HepG2 (cell line): Measurements from ENCODE around the gene CPT1B. TPM values are rescaled to one million over a fixed set of nuclear protein-coding genes. Genes with fewer than 3 reads are reported as not detected.
A peak's percentile ranks its signal among the peaks of the same experiment; 100 is the strongest.

Experiments
- ATAC-seq: fragments of 200-7000 bp; cut with Tn5 transposase; 3 replicates; pipeline ENCODE4 v1.9.1; 2020; ENCODE audit warnings: mild to moderate bottlenecking, moderate library complexity
- BruUV-seq: library from RNA; stranded (reverse); fragments of 400-500 nt; replicated peaks from 2 replicates; lab custom pipeline; 2021; lab: Mats Ljungman, UMichigan
- CTCF ChIA-PET: fragments of 300-600 bp; formaldehyde crosslinking; extraction: SDS; loops from one replicate; lab custom pipeline; 2021; ENCODE audit warnings: low total read pairs, inconsistent platforms, low intra/inter-chr PET ratio; lab: Yijun Ruan, JAX
- POLR2A ChIA-PET: fragments of 350-600 bp; sonication (Branson Sonifier 250); formaldehyde crosslinking; loops from one replicate; lab custom pipeline; 2020; ENCODE audit warnings: antibody characterized with exemption, inconsistent platforms; lab: Yijun Ruan, JAX
- DNase-seq: peaks from one replicate; pipeline ENCODE4 v3.0.0-alpha.2; 2015; ENCODE audit warnings: low spot score
- FAIRE-seq: peaks from 3 replicates; lab custom pipeline; 2011; peaks lifted over from hg19 to GRCh38; lab: Jason Lieb, UNC
- H2AFZ ChIP-seq: one replicate; pipeline ENCODE4 v1.6.1; 2011; ENCODE audit warnings: low read length, inconsistent platforms
- H3K27ac ChIP-seq: fragments of 300-600 bp; 3 replicates; pipeline ENCODE4 v1.8.0; 2011; ENCODE audit warnings: mixed run types, mild to moderate bottlenecking, mixed read lengths, low read length, inconsistent platforms; ENCODE audit not compliant: insufficient read depth; ENCODE audit errors: extremely low read length
- H3K27me3 ChIP-seq, 2 experiments: fragments of 200-600 bp in 1 of 2; 2 replicates in 1 of 2; 3 replicates in 1 of 2; pipeline versions ENCODE4 v1.6.0 to v1.8.0; 2011; ENCODE audit warnings: low read length in 2 of 2, mild to moderate bottlenecking in 2 of 2, moderate library complexity in 2 of 2, inconsistent platforms in 1 of 2; ENCODE audit not compliant: insufficient read depth in 2 of 2, control insufficient read depth in 1 of 2
- H3K36me3 ChIP-seq, 2 experiments: fragments of 200-600 bp in 1 of 2; replicated peaks in 1 of 2; 2 replicates in 1 of 2; 3 replicates in 1 of 2; pipeline versions ENCODE4 v1.5.1 to v1.8.0; 2011; ENCODE audit warnings: low read length in 2 of 2, inconsistent platforms in 1 of 2; ENCODE audit not compliant: insufficient read depth in 2 of 2, control insufficient read depth in 1 of 2
- H3K4me1 ChIP-seq: 2 replicates; pipeline ENCODE4 v1.5.1; 2012; ENCODE audit warnings: low read length, inconsistent platforms; ENCODE audit not compliant: insufficient read depth
- H3K4me2 ChIP-seq: 2 replicates; pipeline ENCODE4 v1.6.0; 2011; ENCODE audit warnings: low read depth, low read length, inconsistent platforms
- H3K4me3 ChIP-seq, 3 experiments: fragments of 200-600 bp in 1 of 3; sonication (generic), shearing (Covaris generic) in 1 of 3; replicated peaks in 1 of 3; 2 replicates each; pipeline ENCODE4 v1.5.1; 2011 to 2016; ENCODE audit warnings: low read length in 3 of 3, inconsistent platforms in 2 of 3, low read depth in 2 of 3, mild to moderate bottlenecking in 2 of 3, control low read depth in 1 of 3, mixed read lengths in 1 of 3; ENCODE audit not compliant: insufficient read depth in 1 of 3
- H3K79me2 ChIP-seq: one replicate; pipeline ENCODE4 v1.6.1; 2011; ENCODE audit warnings: low read length, inconsistent platforms; ENCODE audit not compliant: insufficient read depth
- H3K9ac ChIP-seq: 2 replicates; pipeline ENCODE4 v1.6.0; 2011; ENCODE audit warnings: mild to moderate bottlenecking, low read depth, low read length, inconsistent platforms; ENCODE audit not compliant: insufficient read depth
- H3K9me3 ChIP-seq: 2 replicates; pipeline ENCODE4 v1.5.1; 2012; ENCODE audit warnings: mild to moderate bottlenecking, low read length
- H4K20me1 ChIP-seq: 2 replicates; pipeline ENCODE4 v1.6.0; 2011; ENCODE audit warnings: inconsistent platforms, mild to moderate bottlenecking, low read length, moderate library complexity; ENCODE audit not compliant: insufficient read depth
- AGO2 ChIP-seq: fragments of 200-400 bp; formaldehyde crosslinking; optimal IDR thresholded peaks from 2 replicates; pipeline ENCODE3; 2017; ENCODE audit warnings: mild to moderate bottlenecking, low read depth, low read length, moderate library complexity
- AKAP8 ChIP-seq: sonication (generic); formaldehyde crosslinking; IDR thresholded peaks from 2 replicates; pipeline ENCODE4 v1.5.1; 2020; ENCODE audit warnings: mild to moderate bottlenecking, missing genetic modification reagents
- CBX5 ChIP-seq: sonication (generic); formaldehyde crosslinking; IDR thresholded peaks from 2 replicates; pipeline ENCODE4 v1.4.0; 2020; ENCODE audit warnings: missing genetic modification reagents, borderline replicate concordance
- CERS6 ChIP-seq: sonication (generic); formaldehyde crosslinking; IDR thresholded peaks from 2 replicates; pipeline ENCODE4 v1.5.0; 2020; ENCODE audit warnings: missing genetic modification reagents
- ELF4 ChIP-seq: sonication (generic); formaldehyde crosslinking; IDR thresholded peaks from 2 replicates; pipeline ENCODE4 v1.5.0; 2020; ENCODE audit warnings: missing genetic modification reagents, mild to moderate bottlenecking, moderate library complexity, borderline replicate concordance
- HHEX ChIP-seq: IDR thresholded peaks from 2 replicates; pipeline ENCODE4 v1.6.1; 2016; ENCODE audit warnings: control low read depth
- IKZF5 ChIP-seq: IDR thresholded peaks from 2 replicates; pipeline ENCODE4 v1.6.1; 2018; ENCODE audit warnings: missing genetic modification reagents, mild to moderate bottlenecking, missing compliant biosample characterization
- KDM1A ChIP-seq: IDR thresholded peaks from 2 replicates; pipeline ENCODE4 v1.6.1; 2016; ENCODE audit warnings: missing compliant biosample characterization
- KDM3A ChIP-seq: IDR thresholded peaks from 2 replicates; pipeline ENCODE4 v1.6.1; 2018; ENCODE audit warnings: low read depth, missing compliant biosample characterization
- NR2F1 ChIP-seq, 2 experiments: fragments of 450-650 bp in 1 of 2; formaldehyde crosslinking in 1 of 2; IDR thresholded peaks; 2 replicates each; pipeline versions ENCODE4 v1.5.0 to v1.6.1; 2016 to 2020; ENCODE audit warnings: mild to moderate bottlenecking in 1 of 2, missing compliant biosample characterization in 1 of 2, missing genetic modification reagents in 1 of 2, moderate library complexity in 1 of 2
- PAXIP1 ChIP-seq: sonication (generic); formaldehyde crosslinking; conservative IDR thresholded peaks from 2 replicates; pipeline ENCODE4 v1.4.0; 2020; ENCODE audit warnings: mild to moderate bottlenecking, missing genetic modification reagents, moderate library complexity
- PHF5A ChIP-seq: IDR thresholded peaks from one replicate; pipeline ENCODE4 v1.6.1; 2018; ENCODE audit warnings: low read depth, missing genetic modification reagents; ENCODE audit not compliant: unreplicated experiment
- ZNF574 ChIP-seq: sonication (generic); formaldehyde crosslinking; IDR thresholded peaks from 2 replicates; pipeline ENCODE4 v1.4.0; 2020; ENCODE audit warnings: missing genetic modification reagents
- WGBS: methylation state at CpG from one replicate; pipeline ENCODE4 v1.1.6; 2017; ENCODE audit warnings: low lambda C conversion rate; 5-methylcytosine and 5-hydroxymethylcytosine counted together
- in situ Hi-C: cut with HindIII; loops from 2 replicates; pipeline ENCODE4 v1.10.0; 2017; ENCODE audit warnings: low pct_unique_long_range_greater_than_20kb; ENCODE audit not compliant: extremely low pct_ligation_motif_present
- intact Hi-C: fragments of 100-400 bp; cut with micrococcal nuclease; formaldehyde crosslinking; loops from one replicate; pipeline ENCODE4 v1.10.0; 2022; ENCODE audit not compliant: unreplicated experiment
- polyA plus RNA-seq, 8 experiments: library from polyadenylated mRNA; depleted of rRNA in 3 of 8; stranded (reverse) in 7 of 8; unstranded in 1 of 8; fragments of >200 nt; fragmentation: Illumina TruSeq in 4 of 8; extraction: Trizol in 4 of 8; gene quantifications; 2 replicates each; pipeline versions ENCODE4 v1.2.1 to v1.2.3, GENCODE V29; 2011 to 2016; ENCODE audit warnings: low read depth in 4 of 8, missing spikeins in 1 of 8, mixed read lengths in 1 of 8; ENCODE audit not compliant: insufficient read depth in 1 of 8
- total RNA-seq, 5 experiments: library from RNA; depleted of rRNA; stranded (reverse); fragments of >200 nt; fragmentation: Illumina TruSeq; extraction: Trizol; gene quantifications; 2 replicates each; pipeline ENCODE4 v1.2.3, GENCODE V29; 2016; ENCODE audit warnings: low read depth in 1 of 5

The CPT1B gene
- total and polyA plus RNA-seq, 2 of the 13 experiments (the other 11 are each of a cell fraction or from before 2014, with no cell fraction given) = 9.2 to 19.5 TPM

- peak; percentile 89 for TF ChIP-seq AGO2
- no peak for TF ChIP-seq CERS6 (CRISPR knock-in tag)
- TF ChIP-seq PAXIP1 (CRISPR knock-in tag) = no peak
- TF ChIP-seq AKAP8 (CRISPR knock-in tag) = 0 out of 2 replicates have a peak, but pooled peaks have one; percentile 23
Measured at GRCh38 chr22:50522806-50523438, 55.3 kb downstream of the CPT1B start (continued).

GRCh38 chr22:50522208-50522805 lies 55.9 kb downstream of the CPT1B start:
- 97% methylated on average over 13 of the region's 15 CpGs for WGBS
- ChIA-PET CTCF (no interaction called here), POLR2A (interaction anchor here (1.0 kb wide), 1 partner anchor 38 kb away, joined by 3 read pairs; no protein-coding TSS in a partner anchor)
- Histone ChIP-seq H3K4me3 (no peak overlapping the region), H3K36me3 (peaks cover 19 to 49% of the 10 kb centered on the region in 2 experiments; a peak in 4 of 5 replicates), H2AFZ (no peak overlapping the region), H3K4me1 (peaks cover 22% of the 10 kb centered on the region), H3K4me2 (no peak overlapping the region), H3K27me3 (no peaks in the 10 kb centered on the region), H4K20me1 (peaks cover 19% of the 10 kb centered on the region), H3K9ac (no peak overlapping the region), H3K9me3 (no peaks in the 10 kb centered on the region), H3K79me2 (peaks cover 20% of the 10 kb centered on the region), H3K27ac (no peak overlapping the region)
- no TSS peak for BruUV-seq
- in situ Hi-C loops (no loop called here), intact Hi-C loops (no loop called here)
- no peak for ATAC-seq
- DNase-seq = no peak
- FAIRE-seq = no peak
- TF ChIP-seq HHEX (CRISPR knock-in tag) (no peak), PHF5A (CRISPR knock-in tag) (no peak), CBX5 (CRISPR knock-in tag) (no peak), KDM3A (CRISPR knock-in tag) (no peak), ELF4 (CRISPR knock-in tag) (no peak), ZNF574 (no peak), KDM1A (no peak), NR2F1 (CRISPR knock-in tag; IDR thresholded peaks at IDR 0.05) (no peak), IKZF5 (no peak)
